Fibroblast of lung (primary cell): ENCODE measurements around the gene PDE9A.

Source experiments
- EZH2 ChIP-seq: IDR thresholded peaks from 2 replicates; pipeline ENCODE4 v1.5.1; 2012; ENCODE audit warnings: low read length, control low read depth, mild to moderate bottlenecking; ENCODE audit errors: missing control alignments
- TF ChIP-seq, protein P1 (sequence below), 2 donors: IDR thresholded peaks in 1 of 2; conservative IDR thresholded peaks in 1 of 2; 1 replicate in 1 of 2; 2 replicates in 1 of 2; pipeline ENCODE4 v1.5.1; 2011 to 2012; ENCODE audit warnings: low read length in 2 of 2, control low read depth in 1 of 2, inconsistent platforms in 1 of 2, low read depth in 1 of 2, mild to moderate bottlenecking in 1 of 2

DNA sequence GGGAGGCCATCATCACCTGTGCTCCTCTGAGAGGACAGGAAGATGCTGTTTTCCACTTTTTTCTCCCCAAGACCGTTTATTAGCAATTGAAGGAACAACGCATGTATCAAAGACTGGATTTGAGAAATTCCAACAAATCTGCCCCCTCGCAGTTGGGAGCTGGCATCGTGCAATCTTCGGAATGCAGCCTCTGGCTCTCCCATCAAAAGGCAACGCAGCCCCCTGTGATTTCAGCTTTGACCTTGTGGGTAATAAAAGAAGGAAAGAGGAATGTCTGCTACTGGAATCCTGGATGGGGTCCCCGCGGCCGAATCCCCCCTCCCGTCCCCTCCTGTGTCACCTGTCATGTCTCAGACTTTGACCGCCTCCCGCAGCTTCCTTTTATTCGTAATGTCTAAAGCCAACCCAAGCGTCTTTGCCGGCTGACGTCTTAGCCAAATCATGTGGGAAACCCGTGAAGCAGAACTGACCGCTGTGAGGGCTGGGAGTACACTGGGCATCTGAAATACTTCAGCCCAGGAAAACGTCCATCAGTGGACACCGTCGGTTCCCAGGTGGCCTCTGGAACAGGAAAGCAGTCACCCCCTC is 124.4 kb downstream of the PDE9A start:
- TF ChIP-seq, protein P1, sequence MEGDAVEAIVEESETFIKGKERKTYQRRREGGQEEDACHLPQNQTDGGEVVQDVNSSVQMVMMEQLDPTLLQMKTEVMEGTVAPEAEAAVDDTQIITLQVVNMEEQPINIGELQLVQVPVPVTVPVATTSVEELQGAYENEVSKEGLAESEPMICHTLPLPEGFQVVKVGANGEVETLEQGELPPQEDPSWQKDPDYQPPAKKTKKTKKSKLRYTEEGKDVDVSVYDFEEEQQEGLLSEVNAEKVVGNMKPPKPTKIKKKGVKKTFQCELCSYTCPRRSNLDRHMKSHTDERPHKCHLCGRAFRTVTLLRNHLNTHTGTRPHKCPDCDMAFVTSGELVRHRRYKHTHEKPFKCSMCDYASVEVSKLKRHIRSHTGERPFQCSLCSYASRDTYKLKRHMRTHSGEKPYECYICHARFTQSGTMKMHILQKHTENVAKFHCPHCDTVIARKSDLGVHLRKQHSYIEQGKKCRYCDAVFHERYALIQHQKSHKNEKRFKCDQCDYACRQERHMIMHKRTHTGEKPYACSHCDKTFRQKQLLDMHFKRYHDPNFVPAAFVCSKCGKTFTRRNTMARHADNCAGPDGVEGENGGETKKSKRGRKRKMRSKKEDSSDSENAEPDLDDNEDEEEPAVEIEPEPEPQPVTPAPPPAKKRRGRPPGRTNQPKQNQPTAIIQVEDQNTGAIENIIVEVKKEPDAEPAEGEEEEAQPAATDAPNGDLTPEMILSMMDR (conservative IDR thresholded peaks at IDR 0.05 in 1 of 2, IDR thresholded peaks at IDR 0.05 in 1 of 2; ENCODE audit: low read depth in 1 of 2, low read length in 2 of 2): no peak
- TF ChIP-seq EZH2: no peak
